CD4-positive, alpha-beta T cell treated with Interferon gamma for 1 hour (primary cell): ENCODE measurements around the gene CEBPB.
"Not testable (repeated sequence)": the region's sequence is repeated elsewhere in the genome, so short reads cannot be mapped to it uniquely, and the experiment has no call there.

Experiments
- DNase-seq: peaks from one replicate; pipeline ENCODE4 v3.0.0-alpha.2; 2020

CEBPB gene

GRCh38 chr20:50190251-50191064 lies at the start of gene CEBPB:
CEBPB (plus strand) TSS chr20:50190830; CDS start chr20:50191034, 204 bp downstream.
- DNase-seq: peak; percentile 86

DNA sequence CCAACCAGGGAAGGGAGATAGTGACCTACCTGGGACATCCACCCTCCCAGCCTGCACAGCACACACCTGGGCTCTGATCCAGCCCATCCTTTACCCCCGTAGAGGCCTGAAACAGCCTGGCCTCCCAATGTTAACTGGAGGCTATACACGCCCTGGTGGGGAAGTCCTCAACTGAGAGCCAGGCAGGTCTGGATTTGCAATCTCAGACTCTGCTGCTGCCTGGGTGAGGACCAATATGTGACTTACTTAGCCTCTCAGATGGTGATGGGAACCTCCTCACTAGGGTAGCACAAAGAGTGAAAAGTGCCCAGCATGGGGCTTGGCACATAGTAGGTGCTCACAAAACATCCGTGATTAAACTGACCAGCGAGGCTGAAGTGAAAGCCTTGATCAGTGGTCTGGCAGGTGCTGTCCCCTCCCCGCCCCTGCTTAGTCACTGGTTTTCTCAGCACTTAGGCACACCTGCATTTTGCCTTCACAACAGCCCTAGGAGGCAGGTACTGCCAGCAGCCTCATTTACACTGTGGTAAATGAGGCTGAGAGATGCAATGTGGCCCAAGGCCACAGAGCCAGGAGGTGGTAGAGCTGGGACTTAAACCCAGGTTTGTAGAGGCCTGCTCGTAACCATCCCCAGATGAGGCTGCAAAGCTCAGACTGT lies 49.5 kb upstream of the CEBPB start:
- no peak for DNase-seq

GRCh38 chr20:50141811-50142561 lies 48.6 kb upstream of the CEBPB start:
- no peak for DNase-seq

GRCh38 chr20:50142812-50143211 lies 47.8 kb upstream of the CEBPB start:
- DNase-seq: no peak

DNA sequence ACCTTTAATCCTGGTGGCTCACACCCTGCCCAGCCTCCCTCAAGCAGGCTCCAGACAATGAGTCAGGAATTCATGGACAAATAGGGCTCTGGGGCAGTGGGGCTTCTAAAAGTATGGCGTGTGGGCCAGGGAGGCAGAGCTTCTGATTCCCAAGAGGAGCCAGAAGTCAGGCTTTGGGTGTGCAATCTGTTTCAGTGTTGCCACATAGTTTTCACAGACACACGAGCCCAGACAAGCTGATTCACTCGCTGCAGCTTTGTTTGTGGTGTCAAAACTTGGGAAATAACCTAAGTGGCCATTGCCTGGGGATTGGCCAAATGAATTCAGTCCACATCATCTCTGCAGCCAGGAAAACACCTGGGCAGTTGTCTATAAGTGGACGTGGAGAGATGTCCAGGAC lies 46.3 kb upstream of the CEBPB start:
- peak; percentile 55 for DNase-seq

DNA sequence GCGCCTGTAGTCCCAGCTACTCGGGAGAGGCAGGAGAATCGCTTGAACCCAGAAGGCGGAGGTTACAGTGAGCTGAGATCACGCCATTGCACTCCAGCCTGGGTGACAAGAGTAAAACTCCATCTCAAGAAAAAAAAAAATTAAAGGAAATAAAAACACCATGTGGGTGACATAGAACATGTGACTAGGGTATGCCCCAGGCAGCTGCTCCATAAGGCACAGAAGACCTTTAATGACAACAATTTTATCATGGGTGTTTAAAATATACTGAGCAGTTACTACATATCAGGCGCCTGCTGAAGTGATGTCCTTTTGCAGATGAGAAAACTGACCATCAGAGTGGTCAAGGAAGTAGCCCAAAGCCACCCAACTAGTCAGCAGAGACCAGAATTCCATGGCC lies 45.1 kb upstream of the CEBPB start:
- no peak for DNase-seq

DNA sequence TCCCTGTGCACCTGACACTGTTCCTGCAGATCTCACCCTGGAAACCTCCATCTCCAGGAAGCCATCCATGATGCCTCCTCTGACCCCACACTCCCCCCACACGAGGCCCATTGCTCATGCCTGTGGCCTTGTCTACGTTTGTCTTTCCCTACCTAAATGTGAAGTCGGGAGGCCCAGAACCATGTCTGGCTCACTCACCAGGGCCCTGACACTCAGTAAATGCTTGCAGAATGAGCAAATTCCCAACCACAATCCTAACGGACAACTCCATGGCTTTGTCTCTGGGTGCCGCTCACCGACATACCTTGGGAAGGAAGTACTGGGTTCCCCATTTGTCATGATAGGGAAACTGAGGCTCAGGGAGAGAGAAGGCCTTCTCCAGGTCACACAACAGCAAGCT lies 44.4 kb upstream of the CEBPB start:
- no peak for DNase-seq

GRCh38 chr20:50146732-50147662 lies 43.6 kb upstream of the CEBPB start:
- peak; percentile 84 for DNase-seq

DNA sequence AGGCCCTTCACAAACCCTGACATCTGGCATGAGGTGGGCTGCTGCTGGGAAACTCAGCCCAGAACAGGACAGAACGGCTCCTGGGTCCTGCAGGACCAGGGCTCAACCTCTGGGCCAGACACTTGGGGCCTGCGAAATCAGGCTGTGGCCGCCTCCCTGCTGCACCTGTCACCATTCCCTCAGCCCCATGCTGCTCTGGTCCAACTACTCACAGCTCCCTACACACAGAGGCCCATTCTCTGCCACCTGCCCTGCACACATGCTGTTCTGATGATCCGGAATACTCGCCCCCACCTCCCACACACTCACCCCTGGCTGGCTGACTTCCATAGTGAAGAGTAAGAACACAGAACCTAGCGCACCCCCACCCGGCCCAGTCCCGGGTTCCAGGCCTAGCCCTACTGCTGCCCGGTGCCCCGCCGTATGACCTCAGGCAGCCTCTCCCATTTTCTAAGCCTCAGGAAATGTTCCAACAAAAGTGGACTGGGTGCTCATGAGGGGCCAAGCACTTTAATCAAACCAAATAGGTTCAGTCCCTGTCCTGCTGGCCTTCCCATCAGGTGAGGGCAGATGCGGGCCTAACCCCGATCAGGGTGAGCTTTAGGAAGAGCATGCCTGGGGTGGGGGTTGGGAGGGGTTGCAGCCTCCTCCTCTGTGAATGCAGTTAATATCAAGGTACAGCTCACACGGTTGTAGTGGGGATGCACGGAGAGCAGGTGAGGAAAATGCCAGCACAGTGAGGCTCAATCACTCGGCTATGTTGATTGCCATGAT lies 41.0 kb upstream of the CEBPB start:
- no peak for DNase-seq

DNA sequence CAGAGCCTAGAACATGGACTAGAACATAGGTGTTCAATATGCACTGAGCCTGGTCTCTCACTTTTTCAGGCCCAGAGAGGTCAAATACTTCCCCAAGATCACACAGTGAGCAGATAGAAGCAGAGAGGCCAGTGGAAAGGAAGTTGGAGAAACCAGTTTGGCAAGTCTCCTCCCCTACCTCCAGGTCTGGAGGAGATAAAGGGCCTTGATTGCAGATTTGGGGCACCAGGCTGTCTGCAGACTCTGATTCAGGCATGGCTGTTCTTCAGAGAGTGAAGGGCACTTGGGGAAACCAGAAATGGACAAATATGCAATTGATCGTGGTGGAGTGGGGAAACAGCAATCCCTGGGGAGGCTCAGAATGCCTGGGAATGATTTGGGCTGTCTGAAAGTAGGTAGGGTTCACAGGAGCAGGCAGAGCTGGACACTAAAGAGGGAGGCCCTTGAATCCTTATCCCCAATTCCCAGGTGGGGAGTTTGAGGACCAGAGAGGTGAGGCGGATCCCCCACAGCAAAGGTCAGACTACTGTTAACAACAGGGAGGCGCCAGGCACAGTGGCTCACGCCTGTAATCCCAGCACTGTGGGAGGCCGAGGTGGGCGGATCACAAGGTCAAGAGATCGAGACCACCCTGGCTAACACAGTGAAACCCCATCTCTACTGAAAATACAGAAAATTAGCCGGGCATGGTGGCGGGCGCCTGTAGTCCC lies 39.4 kb upstream of the CEBPB start:
- no peak for DNase-seq

- DNase-seq: no peak
Observed at GRCh38 chr20:50152394-50153152, 38.1 kb upstream of the CEBPB start.

DNA sequence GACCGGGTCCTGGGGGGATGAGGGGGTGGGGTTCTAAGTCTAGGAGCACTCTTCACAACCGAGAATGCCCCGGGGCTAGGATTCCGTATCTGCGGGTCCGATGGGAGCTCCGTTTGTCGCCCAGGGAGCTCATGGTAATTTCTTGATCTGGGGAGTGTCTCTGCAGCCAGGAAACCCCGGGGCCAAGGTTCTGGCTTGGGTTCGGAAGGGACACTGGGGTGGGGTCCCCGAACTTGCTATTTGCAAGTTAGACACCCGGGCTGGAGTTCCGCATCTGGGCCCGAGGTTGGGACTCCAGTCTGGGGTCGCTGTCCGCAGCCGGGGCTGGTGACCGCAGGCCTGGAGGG lies 37.5 kb upstream of the CEBPB start:
- no peak for DNase-seq

GRCh38 chr20:50153500-50154377 lies 36.9 kb upstream of the CEBPB start, which contains the start of gene PEDS1:
PEDS1 (minus strand) TSS chr20:50153723; CDS start chr20:50153637, 86 bp downstream.
- DNase-seq: peak; percentile 80

DNA sequence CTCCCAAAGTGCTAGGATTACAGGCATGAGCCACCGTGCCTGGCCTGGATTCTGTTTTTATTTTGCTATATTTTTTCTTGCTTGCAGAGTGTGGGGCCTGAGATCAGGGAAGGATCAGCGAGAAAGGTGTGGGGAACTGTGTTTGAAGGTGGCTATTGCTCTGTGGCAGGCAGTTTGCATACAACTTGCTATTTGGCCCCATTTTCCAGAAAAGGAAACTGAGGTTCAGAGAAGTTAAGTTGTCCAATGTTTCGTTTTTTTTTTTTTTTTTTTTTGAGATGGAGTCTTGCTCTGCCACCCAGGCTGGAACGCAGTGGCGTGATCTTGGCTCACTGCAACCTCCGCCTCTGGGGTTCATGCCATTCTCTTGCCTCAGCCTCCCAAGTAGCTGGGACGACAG lies 29.1 kb upstream of the CEBPB start:
- DNase-seq: not testable (repeated sequence)

DNA sequence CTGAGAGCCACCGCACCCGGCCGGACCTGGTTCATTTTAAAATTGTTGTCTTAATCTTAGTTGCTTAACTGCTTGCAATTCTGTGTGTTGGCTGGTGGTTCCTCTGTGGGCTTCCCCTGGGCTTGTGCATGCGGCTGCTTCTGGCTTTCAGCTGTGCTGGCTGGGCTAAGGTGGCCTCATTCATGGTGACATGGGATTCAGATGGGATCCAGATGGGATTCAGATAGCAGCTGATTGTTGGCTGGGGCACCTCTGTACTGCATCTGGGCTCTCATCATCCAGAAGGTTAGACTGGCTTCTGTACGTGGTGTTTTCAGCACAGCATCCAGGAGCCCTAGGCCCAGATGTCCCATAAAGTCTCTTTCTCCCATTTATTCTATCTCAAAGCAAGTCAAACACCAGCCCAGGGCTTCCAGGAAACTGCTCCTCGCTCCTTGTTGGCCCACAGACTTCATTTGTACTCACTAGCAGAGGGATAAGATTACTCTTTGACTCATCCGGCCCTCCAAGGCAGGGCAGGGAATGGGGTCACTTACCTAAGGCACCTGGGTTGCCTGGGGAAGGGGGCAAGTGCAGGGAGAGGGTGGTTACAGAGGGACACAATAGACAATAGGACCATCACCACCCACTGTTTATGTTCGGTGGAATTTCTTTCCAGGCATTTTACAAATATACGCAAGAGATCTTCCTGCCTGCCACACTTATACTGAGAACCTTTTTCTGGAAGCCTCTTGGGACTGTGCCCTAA lies 26.9 kb upstream of the CEBPB start:
- no peak for DNase-seq

DNA sequence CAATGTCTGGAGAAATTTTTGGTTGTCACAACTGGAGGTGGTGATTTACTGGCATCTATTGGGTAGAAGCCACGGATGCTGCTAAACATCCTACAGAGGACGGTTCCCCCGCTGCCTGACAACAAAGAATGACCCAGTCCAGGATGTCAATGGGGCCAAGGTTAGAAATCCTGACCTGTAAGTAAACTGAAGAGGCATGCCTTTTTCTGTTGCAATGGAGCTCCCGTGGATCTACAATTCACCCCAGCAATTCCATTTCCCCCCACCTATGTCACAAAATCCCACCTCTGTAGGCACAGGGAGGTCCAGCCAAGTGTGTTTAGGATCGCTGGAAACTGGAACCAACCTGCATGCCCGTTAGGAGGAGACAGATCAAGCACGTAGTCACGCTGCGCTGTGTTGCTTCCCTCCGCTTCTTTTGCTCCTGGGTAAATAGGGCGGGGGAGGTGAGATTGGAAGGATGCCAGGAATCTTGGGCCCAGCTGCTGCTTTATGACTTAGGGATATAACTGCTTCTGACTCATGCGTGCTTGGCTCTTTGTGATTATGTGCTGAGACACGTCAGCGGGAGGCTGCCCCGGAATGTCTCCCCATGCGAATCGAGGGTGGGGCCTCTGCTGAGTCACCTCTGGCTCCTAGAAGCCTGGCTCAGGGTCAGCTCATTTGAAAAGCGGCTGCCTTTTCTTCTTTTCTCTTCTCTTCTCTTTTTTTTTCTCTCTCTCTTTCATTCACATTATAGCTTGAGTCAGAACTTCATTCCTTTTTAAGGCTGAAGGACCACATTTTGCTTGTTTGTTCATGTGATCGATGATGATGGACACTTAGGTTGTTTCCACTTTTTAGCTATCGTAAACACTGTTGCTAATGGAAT lies 24.7 kb upstream of the CEBPB start:
- DNase-seq: peak; percentile 87

DNA sequence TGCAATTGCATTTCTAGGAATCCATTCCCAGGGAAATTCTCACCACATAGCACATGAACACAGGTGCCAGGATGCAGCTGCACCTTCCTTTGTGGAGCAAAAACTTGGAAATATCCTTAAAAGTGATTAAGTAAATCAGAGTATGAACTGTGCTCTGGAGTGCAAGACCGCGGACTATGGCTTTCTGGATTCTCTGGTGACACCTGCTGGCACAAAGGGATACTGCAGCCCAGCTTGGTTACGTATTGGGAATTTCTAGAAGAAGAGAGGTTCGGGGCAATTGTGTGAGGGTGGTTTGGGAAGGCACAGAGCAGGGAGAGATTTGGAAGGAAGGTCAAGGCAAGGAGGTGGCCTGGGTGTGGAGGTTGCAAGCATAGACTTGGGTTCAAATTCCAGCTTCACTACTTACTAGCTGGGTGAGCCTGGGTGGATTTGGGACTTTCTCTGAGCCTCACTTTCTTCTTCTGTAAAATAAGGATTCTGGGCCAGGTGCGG lies 21.3 kb upstream of the CEBPB start:
- DNase-seq: peak; percentile 72
